Thymus (tissue), 11 donors: ENCODE results near the gene SMARCD2. TPM values are rescaled to one million over a fixed set of nuclear protein-coding genes. Genes with fewer than 3 reads are reported as not detected.
A peak's percentile ranks its signal among the peaks of the same experiment; 100 is the strongest.
"Not testable (repeated sequence)": the region's sequence is repeated elsewhere in the genome, so short reads cannot be mapped to it uniquely, and the experiment has no call there.

Experiments used
- DNase-seq, 9 donors: peaks; one replicate each; pipeline ENCODE4 v3.0.0-alpha.2; 2013; ENCODE audit warnings: low spot score in 9 of 9, low read depth in 6 of 9, missing footprints in 1 of 9
- H3K27ac ChIP-seq, 2 donors: one replicate each; pipeline ENCODE4 v1.5.1; 2013; ENCODE audit warnings: control low read depth in 1 of 2, low read depth in 1 of 2, low read length in 1 of 2, mild to moderate bottlenecking in 1 of 2, moderate library complexity in 1 of 2
- H3K27me3 ChIP-seq, 2 donors: one replicate each; pipeline ENCODE4 v1.5.1; 2013; ENCODE audit warnings: low read length in 1 of 2; ENCODE audit not compliant: control insufficient read depth in 2 of 2, insufficient read depth in 1 of 2
- H3K36me3 ChIP-seq, 2 donors: one replicate each; pipeline ENCODE4 v1.5.1; 2013; ENCODE audit warnings: low read length in 1 of 2, mild to moderate bottlenecking in 1 of 2, moderate library complexity in 1 of 2; ENCODE audit not compliant: control insufficient read depth in 2 of 2, insufficient read depth in 2 of 2
- H3K4me1 ChIP-seq, 2 donors: one replicate each; pipeline ENCODE4 v1.5.1; 2013; ENCODE audit warnings: low read length in 2 of 2; ENCODE audit not compliant: control insufficient read depth in 2 of 2, insufficient read depth in 2 of 2
- H3K4me3 ChIP-seq, 2 donors: one replicate each; pipeline ENCODE4 v1.5.1; 2013; ENCODE audit warnings: low read length in 2 of 2, control low read depth in 1 of 2, mild to moderate bottlenecking in 1 of 2
- H3K9me3 ChIP-seq, 2 donors: one replicate each; pipeline ENCODE4 v1.5.1; 2013; ENCODE audit warnings: low read length in 1 of 2, mild to moderate bottlenecking in 1 of 2; ENCODE audit not compliant: control insufficient read depth in 2 of 2, insufficient read depth in 1 of 2
- WGBS: extraction: QIAGEN DNeasy Blood & Tissue Kit; methylation state at CpG from one replicate; pipeline ENCODE4 v1.1.7; 2013; 5-methylcytosine and 5-hydroxymethylcytosine counted together
- polyA plus RNA-seq: library from polyadenylated mRNA; stranded (reverse); fragments of 200-250 nt; gene quantifications from one replicate; pipeline ENCODE4 v1.2.3, GENCODE V29; 2013
- total RNA-seq: library from RNA; stranded (reverse); fragments of 120-200 nt; gene quantifications from one replicate; pipeline ENCODE4 v1.2.4, GENCODE V29; 2013
- donor health status: healthy.

Gene SMARCD2
- total and polyA plus RNA-seq, 2 donors: 68.9 to 72.1 TPM

DNA sequence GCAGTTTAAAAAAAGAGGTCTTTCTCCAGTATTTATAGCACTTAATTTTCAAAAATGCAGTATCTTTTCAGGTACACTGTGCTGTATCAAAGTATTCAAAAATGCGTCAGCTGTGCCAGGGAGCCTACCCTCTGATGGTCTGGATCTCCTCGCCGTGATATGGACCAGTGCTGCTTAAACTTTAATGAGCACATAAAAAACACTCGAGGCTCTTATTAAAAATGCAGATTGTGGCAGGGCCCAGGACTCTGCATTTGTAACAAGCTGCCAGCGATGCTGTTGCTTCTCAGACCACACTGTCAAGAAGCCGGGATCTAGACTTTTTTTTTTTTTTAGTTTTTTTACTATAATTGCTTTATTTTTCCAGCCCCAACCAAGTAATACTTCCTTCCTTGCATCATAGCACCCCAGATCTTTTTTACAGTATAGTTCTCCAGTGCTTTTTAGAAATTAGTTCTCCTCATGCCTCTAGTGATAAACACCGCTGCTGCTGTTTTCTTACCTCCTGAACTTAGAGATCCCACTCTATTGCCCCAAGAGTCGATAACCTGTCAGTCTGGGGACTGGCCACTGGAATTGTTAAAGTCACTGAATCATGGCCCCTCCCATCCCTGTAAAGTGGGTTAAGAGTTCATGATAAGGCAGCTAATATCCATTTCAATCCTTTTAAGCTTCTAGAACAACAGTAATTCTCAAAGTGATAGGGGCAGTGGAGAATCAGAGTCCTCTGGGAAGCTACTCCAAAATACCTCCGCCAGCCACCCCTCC, 1.6 kb upstream of the SMARCD2 start:
- no peaks in the 10 kb centered on the region for H3K36me3 ChIP-seq
- WGBS: 88% methylated on average over 9 of the region's 9 CpGs
- peaks cover 26 to 46% of the 10 kb centered on the region in 2 donors for H3K4me1 ChIP-seq
- peaks cover 1 to 9% of the 10 kb centered on the region in 2 donors for H3K9me3 ChIP-seq
- DNase-seq: no peak
- H3K4me3 ChIP-seq: peak overlapping the region in 1 of 2 donors; percentile 89
- peaks cover 0 to 2% of the 10 kb centered on the region in 2 donors for H3K27me3 ChIP-seq
- H3K27ac ChIP-seq: peak overlapping the region; percentile 36 to 90

DNA sequence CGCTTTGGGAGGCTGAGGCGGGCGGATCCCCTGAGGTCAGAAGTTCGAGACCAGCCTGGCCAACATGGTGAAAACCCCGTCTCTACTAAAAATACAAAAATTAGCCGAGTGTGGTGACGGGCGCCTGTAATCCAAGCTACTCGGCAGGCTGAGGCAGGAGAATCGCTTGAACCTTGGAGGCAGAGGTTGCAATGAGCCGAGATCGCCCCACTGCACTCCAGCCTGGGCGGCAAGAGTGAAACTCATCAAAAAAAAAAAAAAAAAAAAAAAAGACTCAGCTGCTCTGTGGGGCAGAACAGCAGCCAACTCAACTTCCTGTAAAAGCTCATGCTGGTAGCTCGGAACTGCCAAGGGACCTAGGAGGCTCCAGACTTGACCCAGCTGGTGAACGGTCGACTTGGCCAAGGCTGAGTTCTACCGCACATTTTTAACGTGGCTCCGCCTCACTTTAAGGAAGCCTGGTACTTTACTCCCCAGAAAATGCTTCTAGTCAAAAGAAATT, 953 bp upstream of the SMARCD2 start:
- not testable (repeated sequence) for H3K27me3 ChIP-seq, H3K36me3 ChIP-seq, H3K9me3 ChIP-seq
- Histone ChIP-seq H3K4me3 (peak overlapping the region; percentile 89 to 90), H3K27ac (peak overlapping the region; percentile 77 to 90), H3K4me1 (peaks cover 23 to 47% of the 10 kb centered on the region in 2 donors)
- 4% methylated on average over 19 of the region's 19 CpGs for WGBS
- DNase-seq: peak in 1 of 9 donors; percentile 51

GRCh38 chr17:63842173-63842539, 329 bp downstream of the SMARCD2 start:
- peak overlapping the region; percentile 68 to 95 for H3K27ac ChIP-seq
- peaks cover 8 to 13% of the 10 kb centered on the region in 2 donors for H3K36me3 ChIP-seq
- H3K4me1 ChIP-seq: peaks cover 23 to 48% of the 10 kb centered on the region in 2 donors
- whole genome bisulfite sequencing: under 1% methylated on average over 36 of the region's 36 CpGs
- peak overlapping the region; percentile 89 for H3K4me3 ChIP-seq
- no peaks in the 10 kb centered on the region for H3K27me3 ChIP-seq
- no peaks in the 10 kb centered on the region for H3K9me3 ChIP-seq
- DNase-seq: no peak

DNA sequence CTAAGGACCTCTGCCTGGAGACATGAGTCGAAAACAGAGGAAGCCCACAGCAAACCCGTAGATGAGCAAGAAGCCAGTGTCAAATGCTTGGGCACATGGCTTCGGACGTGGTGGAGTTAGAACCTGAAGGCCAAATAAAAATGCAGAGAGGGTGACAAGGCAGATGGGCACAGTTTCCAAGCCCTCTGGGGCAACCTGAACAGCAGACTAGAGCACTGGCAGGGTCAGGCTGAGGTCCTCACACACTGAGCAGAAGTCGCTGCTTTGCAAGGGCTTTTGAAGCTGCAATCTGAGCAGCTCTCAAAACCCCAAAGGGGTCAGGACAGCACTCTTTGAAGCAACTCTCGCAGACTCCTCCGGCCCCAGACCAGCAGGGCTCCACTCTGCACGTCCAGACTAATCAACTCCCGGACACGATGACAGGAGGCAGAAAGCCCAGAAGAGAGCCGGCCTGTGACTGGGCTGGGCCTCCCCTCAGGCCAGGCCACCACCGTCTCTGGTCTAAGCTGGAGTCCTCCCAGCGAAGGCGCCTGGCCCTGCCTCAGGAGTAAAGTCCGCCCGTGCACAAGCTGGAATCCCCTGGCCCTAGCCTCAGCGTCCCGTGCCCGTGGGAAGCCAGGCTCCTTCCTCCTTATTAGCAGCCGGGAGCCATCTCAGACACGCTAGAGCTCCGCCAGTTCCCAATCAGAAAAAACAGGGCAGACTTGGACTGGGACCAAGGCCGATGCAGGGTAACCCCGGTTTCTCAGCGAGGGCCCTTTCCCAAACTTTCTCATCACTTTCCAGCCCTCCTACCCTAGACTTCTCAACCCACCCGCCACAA, 924 bp downstream of the SMARCD2 start:
- H3K4me1 ChIP-seq: peaks cover 23 to 48% of the 10 kb centered on the region in 2 donors
- no peaks in the 10 kb centered on the region for H3K27me3 ChIP-seq
- peak overlapping the region; percentile 89 for H3K4me3 ChIP-seq
- DNase-seq: peak in 1 of 9 donors; percentile 33
- H3K27ac ChIP-seq: peak overlapping the region; percentile 19 to 68
- peaks cover 13 to 19% of the 10 kb centered on the region in 2 donors for H3K36me3 ChIP-seq
- H3K9me3 ChIP-seq: no peaks in the 10 kb centered on the region
- WGBS: 13% methylated on average over 26 of the region's 26 CpGs

- peak overlapping the region; percentile 89 for H3K4me3 ChIP-seq
- H3K27me3 ChIP-seq: no peaks in the 10 kb centered on the region
- 89% methylated on average over 4 of the region's 4 CpGs for WGBS
- peaks cover 19 to 26% of the 10 kb centered on the region in 2 donors for H3K36me3 ChIP-seq
- H3K27ac ChIP-seq: peak overlapping the region in 1 of 2 donors; percentile 32
- DNase-seq: no peak
- H3K4me1 ChIP-seq: peaks cover 23 to 48% of the 10 kb centered on the region in 2 donors
- H3K9me3 ChIP-seq: no peaks in the 10 kb centered on the region
These were observed 1.7 kb downstream of the SMARCD2 start for GRCh38 chr17:63840591-63841349.

- Histone ChIP-seq H3K4me3 (no peak overlapping the region), H3K27ac (peak overlapping the region in 1 of 2 donors; percentile 59), H3K9me3 (no peaks in the 10 kb centered on the region), H3K27me3 (no peaks in the 10 kb centered on the region), H3K36me3 (peaks cover 33 to 47% of the 10 kb centered on the region in 2 donors), H3K4me1 (peaks cover 21 to 54% of the 10 kb centered on the region in 2 donors)
- 85% methylated on average over 7 of the region's 7 CpGs for WGBS
- DNase-seq: no peak
These were observed 3.8 kb downstream of the SMARCD2 start for GRCh38 chr17:63838631-63839171.

GRCh38 chr17:63837962-63838600, 4.4 kb downstream of the SMARCD2 start:
- no peak overlapping the region for H3K4me3 ChIP-seq

DNA sequence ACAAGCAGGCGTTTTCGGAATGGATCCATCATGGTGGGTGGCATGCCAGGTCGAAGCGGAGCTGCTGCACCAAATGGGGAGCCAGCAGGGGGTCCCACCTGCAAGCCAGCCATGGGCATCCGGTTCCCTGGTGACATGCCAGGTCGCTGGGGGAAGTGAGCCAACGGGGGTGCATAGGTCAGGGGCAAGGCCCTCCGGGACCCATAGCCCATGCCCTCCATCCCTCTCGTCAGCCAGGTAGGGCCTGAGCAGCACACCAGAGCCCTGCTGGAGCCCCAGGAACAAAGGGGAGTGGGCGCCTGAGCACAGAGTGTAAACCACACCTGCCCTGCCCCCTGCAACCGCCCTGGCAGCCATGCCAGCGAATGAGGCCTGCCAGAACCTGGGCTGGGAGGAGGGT, 5.0 kb downstream of the SMARCD2 start:
- 97% methylated on average over 12 of the region's 12 CpGs for WGBS
- Histone ChIP-seq H3K4me1 (peaks cover 21 to 48% of the 10 kb centered on the region in 2 donors), H3K36me3 (peaks cover 46 to 59% of the 10 kb centered on the region in 2 donors), H3K9me3 (no peaks in the 10 kb centered on the region), H3K4me3 (no peak overlapping the region), H3K27me3 (no peaks in the 10 kb centered on the region), H3K27ac (no peak overlapping the region)
- no peak for DNase-seq

More at GRCh38 chr17:63837962-63838600, 4.4 kb downstream of the SMARCD2 start:
- Histone ChIP-seq H3K27ac (no peak overlapping the region), H3K27me3 (no peaks in the 10 kb centered on the region), H3K4me1 (peaks cover 21 to 48% of the 10 kb centered on the region in 2 donors), H3K36me3 (peaks cover 40 to 53% of the 10 kb centered on the region in 2 donors), H3K9me3 (no peaks in the 10 kb centered on the region)
- no peak for DNase-seq
- WGBS: 98% methylated on average over 5 of the region's 5 CpGs
